ENCODE data around the gene OR2S2. TPM values are rescaled to one million over a fixed set of nuclear protein-coding genes. Genes with fewer than 3 reads are reported as not detected.
"Not testable (repeated sequence)": the region's sequence is repeated elsewhere in the genome, so short reads cannot be mapped to it uniquely, and the experiment has no call there.

The OR2S2 gene
- total RNA-seq, 1 donor from 2014 or later = not detected

DNA sequence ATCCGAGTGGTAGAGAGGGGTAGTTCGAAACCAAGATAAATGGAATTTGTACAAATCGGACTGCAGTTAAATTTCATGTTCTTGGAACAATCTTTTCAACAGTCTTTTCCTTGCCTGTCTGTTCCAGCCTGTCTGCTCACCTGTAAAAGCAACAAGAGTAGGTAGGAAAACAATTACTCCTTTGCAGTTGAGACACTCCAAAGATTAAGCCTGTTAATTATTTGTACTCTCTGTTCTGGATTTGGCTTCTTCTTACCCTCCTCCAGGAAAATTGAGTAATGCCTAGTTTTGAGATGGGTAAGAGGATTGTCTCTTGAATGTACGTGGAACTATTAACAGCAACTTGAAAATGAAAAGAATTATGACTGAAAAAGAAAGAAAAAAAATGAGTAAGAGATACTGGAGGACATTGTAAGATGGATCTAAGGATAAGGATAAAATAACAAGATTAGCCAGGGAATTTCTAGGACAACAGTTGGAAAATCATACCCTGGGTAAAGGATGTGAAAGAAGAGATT, 24.3 kb downstream of the OR2S2 start:
- no peak for ATAC-seq

GRCh38 chr9:35932735-35933134, 25.2 kb downstream of the OR2S2 start:
- no peak for ATAC-seq

DNA sequence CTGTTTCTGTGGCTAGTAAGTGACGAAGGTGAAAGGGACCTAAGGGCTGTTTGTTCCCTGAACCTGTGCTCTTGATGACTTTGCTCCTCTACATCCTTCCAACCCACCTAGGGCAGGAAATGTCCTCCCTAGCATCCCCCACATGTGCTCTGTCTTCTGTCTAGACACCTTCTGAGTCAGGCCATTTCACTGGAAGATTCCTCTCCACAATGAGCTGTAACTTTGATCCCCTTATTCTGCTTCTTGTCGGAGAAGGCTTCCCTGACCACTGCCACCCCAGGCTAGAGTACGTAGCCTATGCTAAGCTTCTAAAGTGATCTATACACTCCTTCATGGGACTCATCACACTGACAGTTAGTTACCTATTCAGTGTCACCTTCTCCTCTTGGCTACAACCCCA, 27.0 kb downstream of the OR2S2 start:
- no peak for ATAC-seq

- ATAC-seq = no peak
Measured at GRCh38 chr9:35930521-35930920, 27.4 kb downstream of the OR2S2 start.

DNA sequence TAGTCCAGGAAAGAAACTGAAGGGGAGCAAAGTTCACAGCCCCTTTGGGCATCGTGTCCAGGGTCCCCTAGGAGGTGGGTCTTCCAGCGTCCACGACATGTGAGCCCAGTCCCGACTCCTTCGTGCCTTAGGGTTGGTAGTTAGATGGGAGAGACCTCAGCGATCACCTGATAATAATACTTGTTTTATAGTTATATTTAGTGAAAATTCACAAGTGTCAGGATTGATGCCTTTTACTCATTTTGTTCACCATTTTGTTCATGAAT, 28.6 kb downstream of the OR2S2 start:
- ATAC-seq = no peak

DNA sequence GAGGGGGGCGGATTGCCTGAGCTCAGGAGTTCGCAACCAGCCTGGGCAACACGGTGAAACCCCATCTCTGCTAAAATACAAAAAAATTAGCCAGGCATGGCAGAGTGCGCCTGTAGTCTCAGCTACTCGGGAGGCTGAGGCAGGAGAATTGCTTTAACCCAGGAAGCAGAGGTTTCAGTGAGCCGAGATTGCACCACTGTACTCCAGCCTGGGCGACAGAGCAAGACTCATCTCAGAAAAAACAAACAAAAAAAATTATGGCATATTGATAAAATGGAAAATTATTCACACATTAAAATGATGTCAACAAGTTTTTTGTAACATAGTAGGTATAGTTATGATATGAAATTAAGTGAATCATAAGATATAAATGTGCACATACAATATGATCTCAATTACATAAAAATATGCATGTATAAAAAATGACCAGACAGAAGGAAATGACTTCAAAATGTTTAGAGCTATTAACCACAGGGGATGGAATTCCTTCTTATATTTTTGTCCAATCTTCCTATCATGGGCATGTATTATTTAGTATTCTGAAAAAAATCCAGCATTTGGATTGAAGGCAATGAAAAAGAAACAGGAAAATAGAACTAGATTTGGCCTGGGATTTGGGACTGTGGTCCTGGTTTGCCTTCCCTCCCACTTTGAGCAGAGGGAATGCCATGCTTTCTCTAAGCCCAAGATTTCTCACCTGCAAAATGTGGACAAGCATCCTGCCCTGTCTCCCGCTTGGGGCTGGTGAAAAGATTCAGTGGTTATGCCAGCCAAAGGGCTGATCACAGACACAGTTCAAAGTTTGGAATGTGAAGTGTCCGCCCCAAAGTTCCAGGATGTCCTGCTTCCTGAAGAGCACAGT, 29.1 kb downstream of the OR2S2 start:
- ATAC-seq = no peak

GRCh38 chr9:35923927-35924763, 33.8 kb downstream of the OR2S2 start:
- ATAC-seq = peak; percentile 68

DNA sequence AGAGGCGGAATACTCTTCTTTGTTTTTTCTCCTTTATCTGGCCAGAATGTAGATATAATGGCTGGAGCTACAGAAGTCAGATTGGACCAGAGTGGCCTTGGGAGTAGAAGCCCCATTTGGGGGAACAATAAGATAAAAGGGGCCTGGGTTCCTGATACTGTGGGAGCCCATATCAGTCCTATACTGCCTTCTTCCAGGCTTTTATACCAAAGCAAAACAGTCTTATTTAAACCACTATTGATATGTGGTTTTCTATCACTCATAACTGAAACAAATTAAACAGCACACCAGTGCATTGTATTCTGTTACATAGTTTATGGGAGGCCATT, 34.4 kb downstream of the OR2S2 start:
- ATAC-seq = no peak

DNA sequence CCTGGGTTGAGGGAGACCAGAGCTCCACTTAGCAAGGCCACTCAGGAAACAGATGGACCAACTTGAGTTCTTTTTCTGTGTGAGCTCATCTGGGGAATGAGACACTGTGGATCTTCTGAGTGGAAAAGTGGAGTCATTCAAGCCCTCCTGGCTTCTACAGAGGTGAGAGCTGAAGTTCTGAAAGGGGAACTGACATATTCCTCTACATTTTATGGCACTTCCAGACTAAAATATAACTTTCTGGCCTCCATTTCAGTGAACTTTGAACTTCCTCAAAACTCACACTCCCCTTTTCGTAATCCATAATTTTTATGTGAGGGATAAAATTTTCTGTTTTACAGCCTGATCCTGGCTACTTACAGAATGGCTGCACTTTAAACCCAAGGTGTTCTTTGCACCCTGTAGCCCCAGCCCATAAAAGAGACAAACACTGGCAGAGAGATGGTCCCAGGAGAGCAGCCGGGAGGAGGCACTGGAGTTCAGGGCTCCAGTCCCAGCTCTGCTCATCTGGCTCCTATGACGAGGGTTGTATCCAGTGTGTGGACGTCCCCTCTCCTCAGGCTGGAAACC, 37.8 kb downstream of the OR2S2 start:
- ATAC-seq = no peak

GRCh38 chr9:35919212-35920008, 38.5 kb downstream of the OR2S2 start:
- ATAC-seq = no peak

DNA sequence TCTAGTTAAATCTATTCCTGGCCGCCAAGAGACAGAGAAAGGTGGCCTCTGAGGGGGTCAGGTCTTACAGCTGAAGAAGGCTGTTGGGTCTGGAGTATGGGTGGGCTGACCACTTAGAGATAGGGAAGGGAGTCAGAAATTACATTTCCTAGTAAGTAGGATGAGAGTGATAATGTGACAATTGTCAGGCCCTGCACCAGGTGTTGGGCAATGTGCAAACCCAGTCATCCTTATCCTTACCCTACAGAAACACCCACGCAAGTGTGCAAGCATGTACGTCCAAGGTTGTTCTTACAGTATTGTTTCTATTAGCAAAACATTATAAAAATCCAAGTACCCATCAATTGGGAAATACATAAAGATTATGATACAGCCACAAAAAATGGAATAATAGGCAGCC, 39.2 kb downstream of the OR2S2 start:
- no peak for ATAC-seq

DNA sequence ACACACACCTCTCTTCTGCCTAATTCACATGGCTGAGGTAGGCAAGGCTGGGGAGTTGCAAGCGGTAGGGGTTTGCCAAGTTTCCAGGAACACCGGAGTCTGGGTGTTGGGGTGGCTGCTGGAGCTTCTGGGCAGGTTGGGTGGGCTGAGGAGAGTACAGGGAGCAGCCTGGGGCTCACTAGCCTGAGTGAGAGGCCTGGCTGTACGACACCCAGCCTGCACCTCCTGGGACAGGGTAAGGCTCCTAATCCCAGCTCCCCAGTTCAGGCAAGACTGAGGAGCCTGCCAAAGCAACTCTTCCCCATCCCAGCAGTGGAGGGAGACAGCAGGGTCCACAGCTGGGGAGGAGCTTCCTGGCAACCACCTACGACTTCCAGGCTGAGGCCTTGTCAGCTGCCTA, 40.7 kb downstream of the OR2S2 start:
- ATAC-seq = no peak

GRCh38 chr9:35915681-35916294, 42.2 kb downstream of the OR2S2 start:
- ATAC-seq = no peak

DNA sequence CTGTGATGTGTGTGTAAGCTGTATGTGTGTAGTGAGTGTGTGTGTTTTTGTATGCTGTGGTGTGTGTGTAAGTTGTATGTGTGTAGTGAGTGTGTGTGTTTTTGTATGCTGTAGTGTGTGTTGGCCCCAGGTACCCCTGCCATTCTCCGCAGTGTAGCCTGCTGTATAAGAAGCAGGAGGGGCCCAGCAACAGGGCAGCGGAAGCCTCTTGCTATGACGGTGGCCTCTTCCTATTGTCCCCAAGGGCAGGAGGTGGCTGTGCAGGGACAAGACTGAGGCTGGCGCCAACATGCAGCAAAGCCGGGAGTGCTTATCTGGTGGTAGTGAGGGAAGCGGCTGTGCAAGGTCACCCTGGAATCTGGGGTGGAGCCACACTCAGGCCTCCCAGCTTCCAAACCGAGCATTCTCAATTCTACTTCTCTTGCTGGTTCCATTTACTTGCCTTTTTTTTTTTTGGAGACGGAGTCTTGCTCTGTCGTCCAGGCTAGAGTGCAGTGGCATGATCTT, 43.6 kb downstream of the OR2S2 start:
- ATAC-seq = peak; percentile 65

GRCh38 chr9:35913429-35913828, 44.5 kb downstream of the OR2S2 start:
- not testable (repeated sequence) for ATAC-seq

- ATAC-seq = no peak
Measured at GRCh38 chr9:35912791-35913400, 45.1 kb downstream of the OR2S2 start.

DNA sequence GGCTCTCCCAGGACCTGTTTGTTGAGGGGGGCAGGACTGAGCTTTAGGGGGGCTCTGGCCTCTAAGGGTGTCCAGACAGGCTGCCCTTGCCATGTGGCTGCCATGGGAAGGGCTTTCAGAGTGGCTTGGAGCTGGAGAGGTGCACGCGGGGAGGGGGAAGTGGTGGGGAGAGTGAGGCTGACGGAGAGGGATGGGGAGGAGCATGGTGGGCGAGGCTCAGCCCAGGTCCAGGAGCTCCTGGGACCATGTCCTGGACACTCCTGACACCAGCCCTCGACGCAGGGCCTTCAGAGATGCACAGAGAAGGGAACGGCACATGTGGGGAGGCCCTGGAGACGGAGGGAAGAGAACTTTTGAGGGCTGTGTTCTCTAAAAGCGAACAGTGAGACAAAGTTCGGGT, 46.3 kb downstream of the OR2S2 start:
- no peak for ATAC-seq

GRCh38 chr9:35910613-35911359, 47.2 kb downstream of the OR2S2 start:
- no peak for ATAC-seq

GRCh38 chr9:35909687-35910612, 48.0 kb downstream of the OR2S2 start:
- no peak for ATAC-seq

DNA sequence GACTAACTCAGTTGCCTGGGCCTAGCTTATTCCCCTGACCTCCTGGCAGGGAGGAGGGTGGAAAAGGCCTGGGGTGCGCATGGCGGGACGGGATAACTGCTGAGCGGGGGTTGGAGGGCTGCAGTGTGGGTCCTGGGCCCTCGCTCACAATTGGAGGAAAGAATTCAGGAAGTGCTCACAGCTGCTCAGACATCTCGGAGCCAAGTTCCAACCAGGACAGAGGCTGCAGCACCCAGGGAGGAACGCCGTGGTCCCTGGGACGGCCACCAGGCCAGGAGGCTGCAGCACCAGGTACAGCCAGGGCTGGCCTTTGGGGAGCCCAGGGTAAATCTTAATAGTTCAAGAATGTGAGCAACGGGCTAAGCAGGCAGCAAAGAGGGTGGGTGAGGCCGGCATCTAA, 48.7 kb downstream of the OR2S2 start, which contains the start of gene SPAAR:
Gene SPAAR (plus strand): TSS at position 217 of the 400 bp plus-strand sequence. CDS start 974 bp downstream, outside the sequence.
- no peak for ATAC-seq
